GM18502 (cell line): ENCODE data around the gene ANTXR1.

Experiments
- ATAC-seq: cut with Tn5 transposase; IDR thresholded peaks from one replicate; pipeline ENCODE4 v1.9.1; 2021; ENCODE audit warnings: mild to moderate bottlenecking; ENCODE audit not compliant: unreplicated experiment, poor library complexity

Gene ANTXR1

GRCh38 chr2:69156624-69157023 lies 143.6 kb downstream of the ANTXR1 start:
- ATAC-seq, result no peak

GRCh38 chr2:69157441-69157840 lies 144.5 kb downstream of the ANTXR1 start:
- ATAC-seq, result no peak

- ATAC-seq, result no peak
Observed at GRCh38 chr2:69159986-69160385, 147.0 kb downstream of the ANTXR1 start.

- ATAC-seq, result no peak
Observed at GRCh38 chr2:69162057-69162456, 149.1 kb downstream of the ANTXR1 start.

- peak; percentile 54 for ATAC-seq
Observed at GRCh38 chr2:69163109-69163508, 150.1 kb downstream of the ANTXR1 start.

- ATAC-seq, result peak; percentile 12
Observed at GRCh38 chr2:69163556-69163955, 150.6 kb downstream of the ANTXR1 start.

- ATAC-seq, result no peak
Observed at GRCh38 chr2:69164061-69164778, 151.2 kb downstream of the ANTXR1 start.

GRCh38 chr2:69165091-69165880 lies 152.3 kb downstream of the ANTXR1 start:
- no peak for ATAC-seq

GRCh38 chr2:69166465-69166811 lies 153.5 kb downstream of the ANTXR1 start:
- ATAC-seq, result no peak

- ATAC-seq, result no peak
Observed at GRCh38 chr2:69166812-69167468, 154.0 kb downstream of the ANTXR1 start.

- no peak for ATAC-seq
Observed at GRCh38 chr2:69167469-69167822, 154.5 kb downstream of the ANTXR1 start.

GRCh38 chr2:69168144-69168813 lies 155.3 kb downstream of the ANTXR1 start:
- ATAC-seq, result no peak

- no peak for ATAC-seq
Observed at GRCh38 chr2:69168950-69169654, 156.1 kb downstream of the ANTXR1 start.

GRCh38 chr2:69169655-69170389 lies 156.8 kb downstream of the ANTXR1 start:
- ATAC-seq, result no peak

- no peak for ATAC-seq
Observed at GRCh38 chr2:69170661-69171060, 157.7 kb downstream of the ANTXR1 start.

- ATAC-seq, result no peak
Observed at GRCh38 chr2:69171116-69171896, 158.3 kb downstream of the ANTXR1 start.

- ATAC-seq, result no peak
Observed at GRCh38 chr2:69171897-69172525, 159.0 kb downstream of the ANTXR1 start.

GRCh38 chr2:69173706-69174105 lies 160.7 kb downstream of the ANTXR1 start:
- no peak for ATAC-seq
